Gastroesophageal sphincter (tissue), 4 donors: ENCODE measurements around the gene KYAT1. TPM values are rescaled to one million over a fixed set of nuclear protein-coding genes. Genes with fewer than 3 reads are reported as not detected.

ENCODE experiments used
- ATAC-seq: fragments of 150-250 bp; one replicate; pipeline ENCODE4 v1.9.1; 2016; ENCODE audit warnings: mild to moderate bottlenecking, moderate library complexity
- H3K27ac ChIP-seq, 4 donors: fragments of 200-600 bp; sonication (generic) in 3 of 4; 1 replicate in 3 of 4; 2 replicates in 1 of 4; pipeline ENCODE4 v1.5.1; 2016 to 2019
- H3K27me3 ChIP-seq: fragments of 200-600 bp; sonication (generic); one replicate; pipeline ENCODE4 v1.5.1; 2019
- H3K36me3 ChIP-seq, 2 donors: fragments of 200-600 bp; sonication (generic); one replicate each; pipeline ENCODE4 v1.5.1; 2019; ENCODE audit warnings: control low read depth in 1 of 2
- H3K4me1 ChIP-seq, 3 donors: fragments of 200-600 bp; sonication (generic); 1 replicate in 2 of 3; 2 replicates in 1 of 3; pipeline ENCODE4 v1.5.1; 2016 to 2019; ENCODE audit warnings: control low read depth in 2 of 3
- H3K4me3 ChIP-seq, 2 donors: fragments of 200-600 bp; sonication (generic); one replicate each; pipeline ENCODE4 v1.5.1; 2019; ENCODE audit warnings: mild to moderate bottlenecking in 1 of 2, moderate library complexity in 1 of 2
- H3K9me3 ChIP-seq, 3 donors: fragments of 200-600 bp; sonication (generic); one replicate each; pipeline ENCODE4 v1.5.1; 2017 to 2019; ENCODE audit warnings: control low read depth in 2 of 3
- CTCF ChIP-seq, 4 experiments: fragments of 200-600 bp in 2 of 4; fragments of 450-650 bp in 2 of 4; sonication (generic) in 1 of 4; IDR thresholded peaks; one replicate each; pipeline ENCODE4 v1.5.1; 2017 to 2019; ENCODE audit warnings: antibody characterized with exemption in 4 of 4, mild to moderate bottlenecking in 2 of 4, moderate library complexity in 2 of 4
- EP300 ChIP-seq: sonication (generic); formaldehyde crosslinking; IDR thresholded peaks from one replicate; pipeline ENCODE4 v1.6.1; 2017; ENCODE audit warnings: antibody characterized with exemption, mild to moderate bottlenecking
- POLR2A ChIP-seq, 2 donors: fragments of 450-650 bp; IDR thresholded peaks; one replicate each; pipeline ENCODE4 v1.6.1; 2017; ENCODE audit warnings: antibody characterized with exemption in 2 of 2, mild to moderate bottlenecking in 2 of 2, moderate library complexity in 1 of 2
- POLR2AphosphoS5 ChIP-seq: sonication (generic); formaldehyde crosslinking; IDR thresholded peaks from one replicate; pipeline ENCODE4 v1.6.1; 2017; ENCODE audit warnings: antibody characterized with exemption
- WGBS, 2 donors: methylation state at CpG; one replicate each; pipeline ENCODE4 v1.1.5; 2018; ENCODE audit warnings: low coverage in 1 of 2; 5-methylcytosine and 5-hydroxymethylcytosine counted together
- total RNA-seq, 4 donors: library from RNA; depleted of rRNA; stranded (reverse); fragments of >200 nt; gene quantifications; one replicate each; pipeline ENCODE4 v1.1.0, GENCODE V29; 2016

Gene KYAT1
- total RNA-seq, 4 donors from 2014 or later = 3.4 to 7.9 (median 4.8) TPM

DNA sequence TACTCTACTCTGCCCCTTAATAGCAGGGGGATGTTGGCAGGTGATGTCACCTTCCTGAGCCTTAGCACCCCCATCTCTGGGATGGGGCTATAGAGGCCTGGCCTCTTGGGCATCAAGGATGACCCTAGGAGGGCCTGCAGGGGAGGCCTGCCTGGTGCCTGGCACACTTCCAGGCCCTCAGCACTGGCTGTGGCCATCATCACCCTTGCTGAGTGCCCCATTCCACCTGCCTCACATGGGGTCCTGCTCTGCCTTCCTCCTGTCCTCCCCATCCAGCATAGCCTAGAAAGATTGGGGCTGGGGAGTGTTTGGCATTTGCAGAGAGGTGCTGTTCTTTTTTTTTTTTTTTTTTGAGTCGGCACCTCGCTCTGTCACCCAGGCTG is 21.3 kb upstream of the KYAT1 start:
- Histone ChIP-seq H3K4me3 (no peak overlapping the region), H3K36me3 (peaks cover 0 to 47% of the 10 kb centered on the region in 2 donors), H3K4me1 (peaks cover 0 to 48% (median 5%) of the 10 kb centered on the region in 3 donors), H3K27ac (peak overlapping the region in 3 of 4 donors; percentile 59 to 68 (median 66)), H3K27me3 (no peaks in the 10 kb centered on the region), H3K9me3 (no peaks in the 10 kb centered on the region)
- ATAC-seq = no peak
- WGBS, 2 donors = 100% methylated on average over 1 of the region's 2 CpGs; no CpG with 5 or more reads in 1 of the 2 donors
- TF ChIP-seq CTCF (IDR thresholded peaks at IDR 0.05) (no peak), POLR2A (IDR thresholded peaks at IDR 0.05) (no peak), POLR2AphosphoS5 (no peak), EP300 (no peak)

GRCh38 chr9:128902351-128903078 is 20.8 kb upstream of the KYAT1 start:
- H3K4me3 ChIP-seq = no peak overlapping the region
- H3K27me3 ChIP-seq = no peaks in the 10 kb centered on the region
- TF ChIP-seq EP300 = no peak
- TF ChIP-seq POLR2AphosphoS5 = no peak
- TF ChIP-seq POLR2A (IDR thresholded peaks at IDR 0.05) = no peak
- no peak for TF ChIP-seq CTCF (IDR thresholded peaks at IDR 0.05)
- 60% methylated on average over 1 of the region's 23 CpGs; no CpG with 5 or more reads in 1 of the 2 donors for WGBS, 2 donors
- H3K27ac ChIP-seq = peak overlapping the region in 3 of 4 donors; percentile 59 to 68 (median 66)
- H3K36me3 ChIP-seq = peaks cover 0 to 47% of the 10 kb centered on the region in 2 donors
- ATAC-seq = peak; percentile 68
- no peaks in the 10 kb centered on the region for H3K9me3 ChIP-seq
- H3K4me1 ChIP-seq = peaks cover 0 to 50% (median 5%) of the 10 kb centered on the region in 3 donors

DNA sequence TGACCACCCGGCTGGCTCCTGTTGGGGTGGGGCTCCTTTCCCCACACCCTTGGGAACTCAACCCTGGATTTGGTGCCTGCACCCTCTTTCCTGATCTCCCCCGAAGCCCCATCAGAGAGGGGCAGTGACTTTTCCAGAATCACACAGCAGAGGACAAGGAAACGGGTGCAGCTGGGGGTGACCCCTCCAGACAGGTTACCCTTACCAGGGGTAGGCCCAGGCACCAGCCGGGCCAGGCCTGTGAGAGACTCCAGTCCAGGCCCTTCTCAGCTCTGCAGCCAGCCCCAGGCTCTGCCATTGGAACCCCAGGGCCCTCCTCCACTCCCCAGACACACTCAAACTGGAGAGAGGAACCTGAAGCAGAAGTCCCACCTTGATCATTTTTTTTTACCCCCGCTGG is 20.1 kb upstream of the KYAT1 start:
- peaks cover 0 to 50% (median 5%) of the 10 kb centered on the region in 3 donors for H3K4me1 ChIP-seq
- WGBS, 2 donors = no CpG with 5 or more reads among the region's 5 CpGs
- no peak for TF ChIP-seq POLR2AphosphoS5
- TF ChIP-seq POLR2A (IDR thresholded peaks at IDR 0.05) = no peak
- no peak overlapping the region for H3K4me3 ChIP-seq
- peak overlapping the region in 3 of 4 donors; percentile 56 to 68 (median 59) for H3K27ac ChIP-seq
- no peaks in the 10 kb centered on the region for H3K9me3 ChIP-seq
- H3K27me3 ChIP-seq = no peaks in the 10 kb centered on the region
- H3K36me3 ChIP-seq = peaks cover 0 to 47% of the 10 kb centered on the region in 2 donors
- no peak for ATAC-seq

- Histone ChIP-seq H3K36me3 (peaks cover 0 to 47% of the 10 kb centered on the region in 2 donors), H3K4me3 (no peak overlapping the region), H3K27me3 (no peaks in the 10 kb centered on the region), H3K4me1 (peaks cover 0 to 50% (median 5%) of the 10 kb centered on the region in 3 donors), H3K27ac (peak overlapping the region in 2 of 4 donors; percentile 59 to 68), H3K9me3 (no peaks in the 10 kb centered on the region)
- no peak for ATAC-seq
- WGBS, 2 donors = 75 to 95% methylated on average over 2 to 3 of the region's 7 CpGs
- TF ChIP-seq POLR2AphosphoS5 = no peak
- TF ChIP-seq CTCF (IDR thresholded peaks at IDR 0.05) = no peak
- no peak for TF ChIP-seq POLR2A (IDR thresholded peaks at IDR 0.05)
- no peak for TF ChIP-seq EP300
Observed at GRCh38 chr9:128901379-128901778, 19.6 kb upstream of the KYAT1 start.

DNA sequence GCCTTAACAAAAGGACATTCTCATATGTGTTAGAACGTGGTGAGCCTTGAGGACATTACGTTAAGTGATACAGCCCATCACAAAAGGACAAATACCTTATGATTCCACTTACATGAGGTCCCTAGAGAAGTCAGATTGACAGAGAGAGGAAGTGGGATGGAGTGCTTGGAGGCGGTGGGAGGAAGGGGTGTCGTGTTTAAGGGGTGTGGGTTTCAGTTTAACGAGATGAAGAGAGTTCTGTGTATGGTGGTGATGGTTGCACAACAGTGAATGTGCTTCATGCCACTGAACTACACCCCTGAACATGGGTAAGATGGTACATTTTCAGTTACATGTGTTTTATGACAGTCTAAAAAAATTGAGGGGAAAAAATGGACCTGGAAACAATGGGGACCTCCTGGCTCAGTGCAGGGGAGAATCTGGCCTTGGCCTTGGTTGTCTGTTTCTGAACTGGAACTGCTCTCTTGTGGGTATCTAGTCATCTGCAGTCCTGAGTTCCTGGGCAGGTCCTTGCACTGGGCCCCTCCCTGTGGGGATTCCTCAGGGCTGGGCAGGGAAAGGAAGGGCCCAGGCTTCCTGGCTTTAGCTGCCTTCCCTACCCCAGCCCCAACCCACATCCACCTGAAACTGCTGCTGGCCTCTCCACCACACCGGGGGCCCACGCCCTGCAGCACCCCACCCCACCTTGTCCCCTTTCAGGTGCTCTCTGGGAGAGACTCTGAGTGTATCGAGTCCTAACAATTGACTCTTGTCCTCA is 18.0 kb upstream of the KYAT1 start:
- peaks cover 0 to 64% of the 10 kb centered on the region in 2 donors for H3K36me3 ChIP-seq
- ATAC-seq = no peak
- peak overlapping the region in 3 of 4 donors; percentile 26 to 49 (median 41) for H3K27ac ChIP-seq
- no peak for TF ChIP-seq POLR2A (IDR thresholded peaks at IDR 0.05)
- no peak for TF ChIP-seq EP300
- TF ChIP-seq POLR2AphosphoS5 = no peak
- TF ChIP-seq CTCF (IDR thresholded peaks at IDR 0.05) = no peak
- 29 to 55% methylated on average over 4 to 5 of the region's 8 CpGs for WGBS, 2 donors
- peaks cover 0 to 53% (median 5%) of the 10 kb centered on the region in 3 donors for H3K4me1 ChIP-seq
- no peak overlapping the region for H3K4me3 ChIP-seq
- no peaks in the 10 kb centered on the region for H3K9me3 ChIP-seq
- H3K27me3 ChIP-seq = no peaks in the 10 kb centered on the region
